Natural killer cell (primary cell): ENCODE measurements around the gene RBM47. TPM values are rescaled to one million over a fixed set of nuclear protein-coding genes. Genes with fewer than 3 reads are reported as not detected.
"Not testable (repeated sequence)": the region's sequence is repeated elsewhere in the genome, so short reads cannot be mapped to it uniquely, and the experiment has no call there.

Experiments
- ATAC-seq, 3 donors: fragments of 150-1000 bp in 2 of 3; fragments of 200-7000 bp in 1 of 3; cut with Tn5 transposase; 1 replicate in 1 of 3; 2 replicates in 2 of 3; pipeline ENCODE4 v1.10.0; 2021; ENCODE audit warnings: mild to moderate bottlenecking in 2 of 3, moderate library complexity in 2 of 3
- DNase-seq, 2 donors: peaks; one replicate each; pipeline versions ENCODE4 v3.0.0 to v3.0.0-alpha.2; 2013 to 2021; ENCODE audit warnings: mixed read lengths in 1 of 2
- H3K27ac ChIP-seq: one replicate; pipeline ENCODE4 v1.5.1; 2013; ENCODE audit warnings: mild to moderate bottlenecking, low read length
- H3K27me3 ChIP-seq: one replicate; pipeline ENCODE4 v1.6.1; 2013; ENCODE audit warnings: low read length; ENCODE audit not compliant: control insufficient read depth, insufficient read depth
- H3K36me3 ChIP-seq: one replicate; pipeline ENCODE4 v1.6.1; 2013; ENCODE audit warnings: low read length; ENCODE audit not compliant: control insufficient read depth, insufficient read depth
- H3K4me1 ChIP-seq: one replicate; pipeline ENCODE4 v1.6.1; 2013; ENCODE audit warnings: low read length; ENCODE audit not compliant: control insufficient read depth, insufficient read depth
- H3K4me3 ChIP-seq: one replicate; pipeline ENCODE4 v1.5.1; 2013; ENCODE audit warnings: low read length
- H3K9me3 ChIP-seq: one replicate; pipeline ENCODE4 v1.6.1; 2013; ENCODE audit warnings: low read length; ENCODE audit not compliant: control insufficient read depth, insufficient read depth
- H3K27ac Mint-ChIP-seq, 2 donors: one replicate each; pipeline ENCODE4 v1.8.0; 2022; ENCODE audit warnings: mild to moderate bottlenecking in 2 of 2, mixed read lengths in 2 of 2, moderate library complexity in 1 of 2
- H3K27me3 Mint-ChIP-seq, 2 donors: one replicate each; pipeline ENCODE4 v1.8.0; 2022; ENCODE audit warnings: low read depth in 2 of 2, mixed read lengths in 2 of 2
- H3K36me3 Mint-ChIP-seq: one replicate; pipeline ENCODE4 v1.8.0; 2022; ENCODE audit warnings: mixed read lengths
- H3K4me1 Mint-ChIP-seq, 2 donors: one replicate each; pipeline ENCODE4 v1.8.0; 2022; ENCODE audit warnings: mixed read lengths in 2 of 2
- H3K4me3 Mint-ChIP-seq: one replicate; pipeline ENCODE4 v1.8.0; 2022; ENCODE audit warnings: mild to moderate bottlenecking, moderate library complexity, mixed read lengths
- H3K9me3 Mint-ChIP-seq, 2 donors: one replicate each; pipeline ENCODE4 v1.8.0; 2022; ENCODE audit warnings: mixed read lengths in 2 of 2
- CTCF ChIP-seq: fragments of 200-600 bp; IDR thresholded peaks from one replicate; pipeline ENCODE4 v1.8.0; 2022; ENCODE audit warnings: antibody characterized with exemption
- WGBS: methylation state at CpG from one replicate; pipeline ENCODE4 v1.1.7; 2013; ENCODE audit warnings: missing lambda C conversion rate; ENCODE audit not compliant: insufficient coverage; 5-methylcytosine and 5-hydroxymethylcytosine counted together
- intact Hi-C: fragments of 100-400 bp; cut with micrococcal nuclease; formaldehyde crosslinking; loops from one replicate; pipeline ENCODE4 v1.14.2; 2022
- total RNA-seq, 4 donors: library from RNA; stranded (reverse); fragments of 120-200 nt in 1 of 4; gene quantifications; one replicate each; pipeline versions ENCODE4 v1.2.3 to v1.2.4, GENCODE V29; 2013 to 2022

RBM47 gene
- total RNA-seq, 3 donors from 2014 or later (not counting 1 experiment from before 2014, with no cell fraction given), result 2.0 to 7.7 (median 3.9) TPM

- DNase-seq (no peak), ATAC-seq (peak in 2 of 3 donors; percentile 18 to 64)
- Mint-ChIP-seq H3K9me3 (no peaks in the 10 kb centered on the region), H3K4me1 (peaks cover 10 to 11% of the 10 kb centered on the region in 2 donors), H3K27me3 (no peaks in the 10 kb centered on the region), H3K4me3 (no peak overlapping the region), H3K27ac (no peak overlapping the region), H3K36me3 (no peaks in the 10 kb centered on the region)
- TF ChIP-seq CTCF, result no peak
- Histone ChIP-seq H3K4me3 (no peak overlapping the region), H3K9me3 (no peaks in the 10 kb centered on the region), H3K27me3 (no peaks in the 10 kb centered on the region), H3K4me1 (peaks cover 7% of the 10 kb centered on the region), H3K36me3 (no peaks in the 10 kb centered on the region), H3K27ac (no peak overlapping the region)
- intact Hi-C loops, result no loop called here
- WGBS, result 75% methylated on average over 10 of the region's 10 CpGs
Observed at GRCh38 chr4:40553995-40554394, 75.7 kb downstream of the RBM47 start.

- Histone ChIP-seq H3K27ac (no peak overlapping the region), H3K36me3 (no peaks in the 10 kb centered on the region), H3K4me1 (peaks cover 7% of the 10 kb centered on the region), H3K27me3 (no peaks in the 10 kb centered on the region), H3K9me3 (no peaks in the 10 kb centered on the region), H3K4me3 (no peak overlapping the region)
- no peak overlapping the region for H3K4me3 Mint-ChIP-seq
- DNase-seq (no peak), ATAC-seq (no peak)
- TF ChIP-seq CTCF, result no peak
- peaks cover 10 to 11% of the 10 kb centered on the region in 2 donors for H3K4me1 Mint-ChIP-seq
- intact Hi-C loops, result no loop called here
- H3K36me3 Mint-ChIP-seq, result no peaks in the 10 kb centered on the region
- no peaks in the 10 kb centered on the region for H3K27me3 Mint-ChIP-seq
- WGBS, result 96% methylated on average over 6 of the region's 6 CpGs
- no peak overlapping the region for H3K27ac Mint-ChIP-seq
- H3K9me3 Mint-ChIP-seq, result no peaks in the 10 kb centered on the region
Observed at GRCh38 chr4:40552536-40552935, 77.1 kb downstream of the RBM47 start.

- H3K9me3 Mint-ChIP-seq, DNase-seq, H3K4me1 ChIP-seq, ATAC-seq, H3K36me3 Mint-ChIP-seq, H3K36me3 ChIP-seq, H3K27me3 ChIP-seq, intact Hi-C loops, H3K9me3 ChIP-seq, H3K27me3 Mint-ChIP-seq: not testable (repeated sequence)
- Histone ChIP-seq H3K4me3 (peak overlapping the region; percentile 11), H3K27ac (peak overlapping the region; percentile 70)
- 79% methylated on average over 9 of the region's 9 CpGs for WGBS
- Mint-ChIP-seq H3K4me3 (peak overlapping the region; percentile 84), H3K4me1 (peaks cover 10 to 11% of the 10 kb centered on the region in 2 donors), H3K27ac (peak overlapping the region; percentile 77 to 85)
Observed at GRCh38 chr4:40551568-40552136, 78.0 kb downstream of the RBM47 start.

GRCh38 chr4:40550948-40551462 is 78.7 kb downstream of the RBM47 start:
- Histone ChIP-seq H3K4me3 (peak overlapping the region; percentile 11), H3K4me1 (peaks cover 7% of the 10 kb centered on the region), H3K27ac (peak overlapping the region; percentile 70), H3K36me3 (no peaks in the 10 kb centered on the region), H3K27me3 (no peaks in the 10 kb centered on the region), H3K9me3 (no peaks in the 10 kb centered on the region)
- Mint-ChIP-seq H3K4me1 (peaks cover 10 to 11% of the 10 kb centered on the region in 2 donors), H3K27me3 (no peaks in the 10 kb centered on the region), H3K36me3 (no peaks in the 10 kb centered on the region), H3K27ac (peak overlapping the region; percentile 77 to 85), H3K4me3 (peak overlapping the region; percentile 84), H3K9me3 (no peaks in the 10 kb centered on the region)
- intact Hi-C loops, result no loop called here
- DNase-seq (peak in 1 of 2 donors; percentile 66), ATAC-seq (peak; percentile 47 to 66 (median 55))
- WGBS, result 2% methylated on average over 5 of the region's 5 CpGs
- no peak for TF ChIP-seq CTCF
